ENCODE results near the gene SRSF1. TPM values are rescaled to one million over a fixed set of nuclear protein-coding genes. Genes with fewer than 3 reads are reported as not detected.

Gene SRSF1
- total RNA-seq, 1 experiment from 2014 or later: 462 TPM

DNA sequence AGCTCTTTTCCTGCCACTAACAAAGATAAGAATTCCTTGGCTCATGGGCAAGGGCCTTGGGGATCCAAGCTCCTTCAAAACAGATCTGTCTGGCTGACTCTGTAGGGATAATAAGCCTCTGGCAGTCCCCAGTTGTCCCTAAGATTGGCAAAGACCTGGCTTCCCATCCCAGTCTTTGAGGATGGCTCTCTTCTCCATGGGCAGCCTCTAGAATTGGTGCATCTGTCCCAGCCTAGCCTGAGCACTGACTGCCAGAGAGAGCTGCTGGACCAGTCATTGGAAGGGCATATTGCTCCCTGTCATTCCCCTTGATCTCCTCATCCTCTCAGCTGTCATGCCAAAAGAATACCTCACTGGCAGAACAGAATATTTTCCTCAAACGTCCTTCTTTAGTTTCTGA lies 38.6 kb downstream of the SRSF1 start:
- TF ChIP-seq, protein P1, sequence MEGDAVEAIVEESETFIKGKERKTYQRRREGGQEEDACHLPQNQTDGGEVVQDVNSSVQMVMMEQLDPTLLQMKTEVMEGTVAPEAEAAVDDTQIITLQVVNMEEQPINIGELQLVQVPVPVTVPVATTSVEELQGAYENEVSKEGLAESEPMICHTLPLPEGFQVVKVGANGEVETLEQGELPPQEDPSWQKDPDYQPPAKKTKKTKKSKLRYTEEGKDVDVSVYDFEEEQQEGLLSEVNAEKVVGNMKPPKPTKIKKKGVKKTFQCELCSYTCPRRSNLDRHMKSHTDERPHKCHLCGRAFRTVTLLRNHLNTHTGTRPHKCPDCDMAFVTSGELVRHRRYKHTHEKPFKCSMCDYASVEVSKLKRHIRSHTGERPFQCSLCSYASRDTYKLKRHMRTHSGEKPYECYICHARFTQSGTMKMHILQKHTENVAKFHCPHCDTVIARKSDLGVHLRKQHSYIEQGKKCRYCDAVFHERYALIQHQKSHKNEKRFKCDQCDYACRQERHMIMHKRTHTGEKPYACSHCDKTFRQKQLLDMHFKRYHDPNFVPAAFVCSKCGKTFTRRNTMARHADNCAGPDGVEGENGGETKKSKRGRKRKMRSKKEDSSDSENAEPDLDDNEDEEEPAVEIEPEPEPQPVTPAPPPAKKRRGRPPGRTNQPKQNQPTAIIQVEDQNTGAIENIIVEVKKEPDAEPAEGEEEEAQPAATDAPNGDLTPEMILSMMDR (conservative IDR thresholded peaks at IDR 0.05): no peak
- H3K4me3 Mint-ChIP-seq: no peak overlapping the region
- peaks cover 7 to 12% of the 10 kb centered on the region in 2 experiments for H3K4me1 Mint-ChIP-seq
- no peaks in the 10 kb centered on the region for H3K79me1 ChIP-seq (ENCODE audit: insufficient read depth, low read depth, low read length, poor library complexity, severe bottlenecking)
- H3K4me1 ChIP-seq (ENCODE audit: insufficient read depth, low read length): peaks cover 2% of the 10 kb centered on the region; the same call in 1 of the 2 replicates
- no peaks in the 10 kb centered on the region for H3K27me3 ChIP-seq (ENCODE audit: insufficient read depth, low read length)
- H3K27ac Mint-ChIP-seq: peak overlapping the region in 1 of 3 experiments; percentile 28; a peak in 2 of 7 replicates
- whole genome bisulfite sequencing (ENCODE audit: extremely low coverage, insufficient read length, low lambda C conversion rate): no CpG with 5 or more reads among the region's 1 CpG
- H3K36me3 Mint-ChIP-seq (ENCODE audit: insufficient read depth in 1 of 3, low read depth in 3 of 3): peaks cover 2 to 11% (median 5%) of the 10 kb centered on the region in 3 experiments; a peak in 5 of 7 replicates
- H2BK5ac ChIP-seq (ENCODE audit: insufficient read length, low read length): no peak overlapping the region
- H2BK120ac ChIP-seq (ENCODE audit: low read depth, low read length, poor library complexity, severe bottlenecking): no peak overlapping the region
- H4K5ac ChIP-seq (ENCODE audit: insufficient read length, low read depth, low read length): no peak overlapping the region
- H3K18ac ChIP-seq (ENCODE audit: insufficient read length, low read depth, low read length): no peak overlapping the region
- H3K9me3 ChIP-seq (ENCODE audit: control insufficient read depth, low read depth, low read length): no peaks in the 10 kb centered on the region
- H4K8ac ChIP-seq (replicated peaks; ENCODE audit: insufficient read length, low read depth, low read length): no peak overlapping the region
- no peak overlapping the region for H2BK15ac ChIP-seq (ENCODE audit: low read depth, low read length)
- no peaks in the 10 kb centered on the region for H3K79me2 ChIP-seq (ENCODE audit: insufficient read depth, low read length)
- H3K23ac ChIP-seq (ENCODE audit: insufficient read length, low read depth, low read length): no peak overlapping the region
- H4K20me1 ChIP-seq (ENCODE audit: control insufficient read depth, insufficient read depth, insufficient read length): no peaks in the 10 kb centered on the region
- H3K23me2 ChIP-seq (ENCODE audit: insufficient read length, low read depth, low read length, poor library complexity, severe bottlenecking): no peaks in the 10 kb centered on the region
- no peak overlapping the region for H3K14ac ChIP-seq (ENCODE audit: insufficient read depth, low read length)
- no peak overlapping the region for H3T11ph ChIP-seq (ENCODE audit: low read length)
- no peak overlapping the region for H2AK5ac ChIP-seq (ENCODE audit: insufficient read length, low read length)
- H2AFZ ChIP-seq (ENCODE audit: low read length): no peak overlapping the region
- H3K4me2 ChIP-seq (ENCODE audit: insufficient read depth, insufficient read length, low read length): no peak overlapping the region
- no peak overlapping the region for H3K56ac ChIP-seq (ENCODE audit: insufficient read length, low read depth, low read length)
- H2BK20ac ChIP-seq (ENCODE audit: low read depth, low read length, poor library complexity, severe bottlenecking): no peak overlapping the region
- H2BK12ac ChIP-seq (ENCODE audit: insufficient read length, low read depth, low read length): no peak overlapping the region
- H4K91ac ChIP-seq (ENCODE audit: insufficient read length, low read depth, low read length): no peak overlapping the region
- H3K4ac ChIP-seq (ENCODE audit: low read depth, low read length): no peak overlapping the region
- H3K9ac ChIP-seq (ENCODE audit: extremely low read depth, insufficient read length, low read length): no peak overlapping the region
- DNase-seq: no peak
- H3K27me3 Mint-ChIP-seq (ENCODE audit: low read depth): no peaks in the 10 kb centered on the region; the same call in 1 of the 2 replicates
- no peaks in the 10 kb centered on the region for H3K9me3 Mint-ChIP-seq
- H3K27ac ChIP-seq (ENCODE audit: insufficient read length, low read depth, low read length): no peak overlapping the region

All from H9 (cell line).